ENCODE data around the gene FAM20C.

DNA sequence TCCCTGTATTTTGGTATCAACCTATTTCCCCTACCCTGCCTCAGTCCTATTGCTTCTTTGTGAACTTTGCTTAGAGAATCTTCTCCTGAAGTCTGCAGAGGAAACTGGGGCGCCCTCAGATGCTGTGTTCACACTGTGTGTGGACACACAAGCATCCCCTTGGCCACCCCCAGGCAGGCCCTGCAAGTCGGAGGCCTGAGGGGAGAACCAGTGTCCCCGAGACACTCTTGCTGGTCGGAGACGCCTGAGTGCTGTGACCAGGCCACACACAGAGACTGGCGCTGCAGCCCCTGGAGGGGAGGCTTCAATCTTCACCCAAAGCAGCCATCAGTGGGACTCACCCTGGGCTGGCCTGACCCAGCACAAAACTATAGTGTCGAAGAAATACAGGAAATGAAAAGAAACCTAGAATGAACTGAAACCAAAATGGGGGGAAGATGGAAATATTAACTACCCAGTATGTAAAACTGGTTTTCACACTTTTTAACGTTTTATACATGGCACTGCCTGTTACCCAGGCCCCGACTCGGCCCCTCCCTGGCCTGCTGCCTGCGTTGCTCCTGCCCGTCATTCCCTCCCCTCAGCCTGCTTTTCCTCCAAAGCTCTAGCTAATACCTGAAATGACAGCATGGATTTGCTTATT lies 48.4 kb upstream of the FAM20C start:
- TF ChIP-seq CTCF (IDR thresholded peaks at IDR 0.05) (no peak), POLR2A (IDR thresholded peaks at IDR 0.05) (no peak)
